ENCODE results near the gene ASCL5.

Gene ASCL5

DNA sequence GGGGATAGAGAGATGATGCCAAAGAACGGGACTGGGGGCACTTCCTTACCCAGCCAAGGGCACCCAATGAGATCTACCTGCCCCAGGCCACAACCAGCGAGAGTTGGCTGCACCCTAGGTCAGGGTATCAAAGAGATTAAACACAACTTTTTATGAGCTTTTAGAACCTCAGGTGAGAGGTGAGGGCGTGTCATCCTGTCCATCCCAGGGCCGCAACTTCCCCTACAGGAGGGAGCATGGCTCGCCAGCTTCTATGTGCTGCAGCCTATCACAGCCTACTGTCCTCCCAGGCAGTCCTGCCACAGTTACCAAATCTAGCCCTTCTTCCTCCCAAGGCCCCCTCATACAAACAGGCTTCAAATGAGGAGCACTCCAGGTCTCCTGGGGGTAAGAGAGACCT, 14.4 kb upstream of the ASCL5 start:
- H2BK5ac ChIP-seq (ENCODE audit: low read depth, low read length, poor library complexity) = no peak overlapping the region
- H2BK12ac ChIP-seq (ENCODE audit: low read length) = no peak overlapping the region
- H3K36me3 ChIP-seq (ENCODE audit: control insufficient read depth in 1 of 2, insufficient read depth in 2 of 2, low read length in 2 of 2) = peaks cover 80 to 91% of the 10 kb centered on the region in 2 experiments
- no peak overlapping the region for H4K8ac ChIP-seq (ENCODE audit: low read depth, low read length)
- H2AFZ ChIP-seq (ENCODE audit: insufficient read depth, low read length, poor library complexity) = no peak overlapping the region
- no peak overlapping the region for H3K4me3 ChIP-seq (ENCODE audit: low read depth, low read length)
- no peak overlapping the region for H4K12ac ChIP-seq (ENCODE audit: low read depth, low read length)
- no peak overlapping the region for H3K27ac ChIP-seq (ENCODE audit: low read depth, low read length)
- H3K27me3 ChIP-seq (ENCODE audit: insufficient read depth, low read length) = no peaks in the 10 kb centered on the region
- H3K9me3 ChIP-seq (ENCODE audit: insufficient read depth, low read depth, low read length) = peaks cover 2% of the 10 kb centered on the region
- no peak overlapping the region for H3K18ac ChIP-seq (ENCODE audit: low read length)
- no peak for DNase-seq
- H3K79me2 ChIP-seq (ENCODE audit: control insufficient read depth, insufficient read depth, low read length, poor library complexity) = no peaks in the 10 kb centered on the region
- peaks cover 0 to 3% of the 10 kb centered on the region in 2 experiments for H3K4me1 ChIP-seq (ENCODE audit: control insufficient read depth in 1 of 2, insufficient read depth in 2 of 2, low read length in 2 of 2)
- no peak overlapping the region for H3K14ac ChIP-seq (ENCODE audit: low read length)
- H3K23ac ChIP-seq (ENCODE audit: low read length) = no peak overlapping the region
- H3K79me1 ChIP-seq (ENCODE audit: low read length) = no peaks in the 10 kb centered on the region
- H4K91ac ChIP-seq (ENCODE audit: low read depth, low read length) = no peak overlapping the region
- H2AK5ac ChIP-seq (ENCODE audit: low read length) = no peak overlapping the region
- no peak overlapping the region for H3K9ac ChIP-seq (ENCODE audit: low read length)
- no peak overlapping the region for H3K4ac ChIP-seq (ENCODE audit: low read depth, low read length)
- no CpG with 5 or more reads among the region's 5 CpGs for WGBS (ENCODE audit: extremely low coverage, insufficient coverage, insufficient read length)
- H3K4me2 ChIP-seq (ENCODE audit: low read length) = no peak overlapping the region
- H2BK120ac ChIP-seq (ENCODE audit: insufficient read depth, low read length, poor library complexity) = no peak overlapping the region

GRCh38 chr1:201140941-201141260, 13.9 kb upstream of the ASCL5 start:
- Histone ChIP-seq H3K18ac (ENCODE audit: low read length) (no peak overlapping the region), H2BK5ac (ENCODE audit: low read depth, low read length, poor library complexity) (no peak overlapping the region), H2BK12ac (ENCODE audit: low read length) (no peak overlapping the region), H3K4me3 (ENCODE audit: low read depth, low read length) (no peak overlapping the region), H2BK120ac (ENCODE audit: insufficient read depth, low read length, poor library complexity) (no peak overlapping the region), H3K27ac (ENCODE audit: low read depth, low read length) (no peak overlapping the region), H4K8ac (ENCODE audit: low read depth, low read length) (no peak overlapping the region), H3K27me3 (ENCODE audit: insufficient read depth, low read length) (no peaks in the 10 kb centered on the region), H3K4me1 (ENCODE audit: control insufficient read depth in 1 of 2, insufficient read depth in 2 of 2, low read length in 2 of 2) (peaks cover 0 to 3% of the 10 kb centered on the region in 2 experiments), H4K91ac (ENCODE audit: low read depth, low read length) (no peak overlapping the region), H3K79me1 (ENCODE audit: low read length) (no peaks in the 10 kb centered on the region), H3K79me2 (ENCODE audit: control insufficient read depth, insufficient read depth, low read length, poor library complexity) (no peaks in the 10 kb centered on the region), H3K9ac (ENCODE audit: low read length) (no peak overlapping the region), H3K36me3 (ENCODE audit: control insufficient read depth in 1 of 2, insufficient read depth in 2 of 2, low read length in 2 of 2) (peaks cover 82 to 91% of the 10 kb centered on the region in 2 experiments), H3K23ac (ENCODE audit: low read length) (no peak overlapping the region), H4K12ac (ENCODE audit: low read depth, low read length) (no peak overlapping the region), H3K4ac (ENCODE audit: low read depth, low read length) (no peak overlapping the region), H3K9me3 (ENCODE audit: insufficient read depth, low read depth, low read length) (peaks cover 2% of the 10 kb centered on the region), H2AK5ac (ENCODE audit: low read length) (no peak overlapping the region), H3K4me2 (ENCODE audit: low read length) (no peak overlapping the region), H3K14ac (ENCODE audit: low read length) (no peak overlapping the region), H2AFZ (ENCODE audit: insufficient read depth, low read length, poor library complexity) (no peak overlapping the region)
- no peak for DNase-seq
- no CpG with 5 or more reads among the region's 8 CpGs for WGBS (ENCODE audit: extremely low coverage, insufficient coverage, insufficient read length)

GRCh38 chr1:201140235-201140940, 13.4 kb upstream of the ASCL5 start:
- no peak overlapping the region for H2BK12ac ChIP-seq (ENCODE audit: low read length)
- no peak overlapping the region for H4K91ac ChIP-seq (ENCODE audit: low read depth, low read length)
- no peak overlapping the region for H2BK5ac ChIP-seq (ENCODE audit: low read depth, low read length, poor library complexity)
- peaks cover 82 to 91% of the 10 kb centered on the region in 2 experiments for H3K36me3 ChIP-seq (ENCODE audit: control insufficient read depth in 1 of 2, insufficient read depth in 2 of 2, low read length in 2 of 2)
- H2BK120ac ChIP-seq (ENCODE audit: insufficient read depth, low read length, poor library complexity) = no peak overlapping the region
- no peak overlapping the region for H3K14ac ChIP-seq (ENCODE audit: low read length)
- peaks cover 2% of the 10 kb centered on the region for H3K9me3 ChIP-seq (ENCODE audit: insufficient read depth, low read depth, low read length)
- no peak overlapping the region for H4K12ac ChIP-seq (ENCODE audit: low read depth, low read length)
- H2AK5ac ChIP-seq (ENCODE audit: low read length) = no peak overlapping the region
- no peak overlapping the region for H3K4me3 ChIP-seq (ENCODE audit: low read depth, low read length)
- no peaks in the 10 kb centered on the region for H3K27me3 ChIP-seq (ENCODE audit: insufficient read depth, low read length)
- no peak for DNase-seq
- WGBS (ENCODE audit: extremely low coverage, insufficient coverage, insufficient read length) = no CpG with 5 or more reads among the region's 10 CpGs
- H3K4me1 ChIP-seq (ENCODE audit: control insufficient read depth in 1 of 2, insufficient read depth in 2 of 2, low read length in 2 of 2) = peaks cover 0 to 3% of the 10 kb centered on the region in 2 experiments
- no peak overlapping the region for H3K4ac ChIP-seq (ENCODE audit: low read depth, low read length)
- H2AFZ ChIP-seq (ENCODE audit: insufficient read depth, low read length, poor library complexity) = no peak overlapping the region
- no peak overlapping the region for H4K8ac ChIP-seq (ENCODE audit: low read depth, low read length)
- H3K79me1 ChIP-seq (ENCODE audit: low read length) = no peaks in the 10 kb centered on the region
- H3K18ac ChIP-seq (ENCODE audit: low read length) = no peak overlapping the region
- H3K79me2 ChIP-seq (ENCODE audit: control insufficient read depth, insufficient read depth, low read length, poor library complexity) = no peaks in the 10 kb centered on the region
- no peak overlapping the region for H3K27ac ChIP-seq (ENCODE audit: low read depth, low read length)
- no peak overlapping the region for H3K23ac ChIP-seq (ENCODE audit: low read length)
- H3K9ac ChIP-seq (ENCODE audit: low read length) = no peak overlapping the region
- H3K4me2 ChIP-seq (ENCODE audit: low read length) = no peak overlapping the region

GRCh38 chr1:201139756-201140155, 12.8 kb upstream of the ASCL5 start:
- no peak overlapping the region for H2AFZ ChIP-seq (ENCODE audit: insufficient read depth, low read length, poor library complexity)
- no peak overlapping the region for H2AK5ac ChIP-seq (ENCODE audit: low read length)
- no peaks in the 10 kb centered on the region for H3K79me1 ChIP-seq (ENCODE audit: low read length)
- peaks cover 0 to 3% of the 10 kb centered on the region in 2 experiments for H3K4me1 ChIP-seq (ENCODE audit: control insufficient read depth in 1 of 2, insufficient read depth in 2 of 2, low read length in 2 of 2)
- H3K23ac ChIP-seq (ENCODE audit: low read length) = no peak overlapping the region
- no peaks in the 10 kb centered on the region for H3K79me2 ChIP-seq (ENCODE audit: control insufficient read depth, insufficient read depth, low read length, poor library complexity)
- no CpG with 5 or more reads among the region's 9 CpGs for WGBS (ENCODE audit: extremely low coverage, insufficient coverage, insufficient read length)
- no peak overlapping the region for H4K8ac ChIP-seq (ENCODE audit: low read depth, low read length)
- no peak overlapping the region for H3K4ac ChIP-seq (ENCODE audit: low read depth, low read length)
- no peak overlapping the region for H3K14ac ChIP-seq (ENCODE audit: low read length)
- H3K4me3 ChIP-seq (ENCODE audit: low read depth, low read length) = no peak overlapping the region
- no peak overlapping the region for H4K12ac ChIP-seq (ENCODE audit: low read depth, low read length)
- no peak for DNase-seq
- no peak overlapping the region for H3K27ac ChIP-seq (ENCODE audit: low read depth, low read length)
- H2BK5ac ChIP-seq (ENCODE audit: low read depth, low read length, poor library complexity) = no peak overlapping the region
- peaks cover 82 to 91% of the 10 kb centered on the region in 2 experiments for H3K36me3 ChIP-seq (ENCODE audit: control insufficient read depth in 1 of 2, insufficient read depth in 2 of 2, low read length in 2 of 2)
- H4K91ac ChIP-seq (ENCODE audit: low read depth, low read length) = no peak overlapping the region
- no peak overlapping the region for H2BK120ac ChIP-seq (ENCODE audit: insufficient read depth, low read length, poor library complexity)
- H3K9me3 ChIP-seq (ENCODE audit: insufficient read depth, low read depth, low read length) = peaks cover 2% of the 10 kb centered on the region
- no peak overlapping the region for H3K4me2 ChIP-seq (ENCODE audit: low read length)
- no peak overlapping the region for H3K9ac ChIP-seq (ENCODE audit: low read length)
- H3K27me3 ChIP-seq (ENCODE audit: insufficient read depth, low read length) = no peaks in the 10 kb centered on the region
- H3K18ac ChIP-seq (ENCODE audit: low read length) = no peak overlapping the region
- no peak overlapping the region for H2BK12ac ChIP-seq (ENCODE audit: low read length)
